ENCODE measurements around the gene SRCAP. TPM values are rescaled to one million over a fixed set of nuclear protein-coding genes. Genes with fewer than 3 reads are reported as not detected.

The SRCAP gene
- total RNA-seq, 1 donor from 2014 or later, result 60.1 TPM

DNA sequence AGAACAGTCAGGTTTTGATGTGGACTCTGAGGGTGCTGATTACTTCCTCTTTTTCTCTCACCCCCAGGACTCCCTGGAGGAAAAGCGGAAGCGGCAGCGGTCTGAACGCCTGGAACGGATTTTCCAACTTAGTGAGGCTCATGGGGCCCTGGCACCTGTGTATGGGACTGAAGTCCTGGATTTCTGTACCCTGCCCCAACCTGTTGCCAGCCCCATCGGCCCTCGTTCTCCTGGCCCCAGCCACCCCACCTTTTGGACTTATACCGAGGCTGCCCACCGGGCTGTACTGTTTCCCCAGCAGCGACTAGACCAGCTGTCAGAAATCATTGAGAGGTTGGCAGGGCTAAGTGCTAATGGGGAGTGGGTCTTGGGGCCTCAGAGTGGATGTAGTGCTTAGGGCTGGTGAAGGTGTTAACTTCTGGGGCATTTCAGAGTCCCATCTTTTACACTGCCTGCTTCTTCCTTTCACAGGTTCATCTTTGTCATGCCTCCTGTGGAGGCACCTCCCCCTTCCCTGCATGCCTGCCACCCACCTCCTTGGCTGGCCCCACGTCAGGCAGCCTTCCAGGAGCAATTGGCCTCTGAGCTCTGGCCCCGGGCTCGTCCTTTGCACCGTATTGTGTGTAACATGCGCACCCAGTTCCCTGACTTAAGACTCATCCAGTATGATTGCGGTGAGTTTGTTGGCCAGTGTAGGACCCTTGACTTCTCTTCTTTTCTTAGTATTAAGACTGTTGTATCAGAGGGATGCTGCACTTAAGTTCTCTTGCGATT, 30.1 kb downstream of the SRCAP start:
- peaks cover 2% of the 10 kb centered on the region for H3K9me3 Mint-ChIP-seq (ENCODE audit: unreplicated experiment)
- TF ChIP-seq CTCF (IDR thresholded peaks at IDR 0.05; ENCODE audit: partially characterized antibody, unreplicated experiment), result no peak
- no peaks in the 10 kb centered on the region for H3K4me1 Mint-ChIP-seq (ENCODE audit: low read depth, unreplicated experiment)
- peaks cover 3% of the 10 kb centered on the region for H3K36me3 Mint-ChIP-seq (ENCODE audit: unreplicated experiment)
- H3K27me3 Mint-ChIP-seq (ENCODE audit: unreplicated experiment), result peaks cover 2% of the 10 kb centered on the region
- no peak overlapping the region for H3K4me3 Mint-ChIP-seq (ENCODE audit: unreplicated experiment)
- no peak overlapping the region for H3K27ac Mint-ChIP-seq (ENCODE audit: unreplicated experiment)
- no peak for DNase-seq

- no peak for TF ChIP-seq CTCF (IDR thresholded peaks at IDR 0.05; ENCODE audit: partially characterized antibody, unreplicated experiment)
- Mint-ChIP-seq H3K4me3 (ENCODE audit: unreplicated experiment) (no peak overlapping the region), H3K27me3 (ENCODE audit: unreplicated experiment) (no peaks in the 10 kb centered on the region), H3K9me3 (ENCODE audit: unreplicated experiment) (no peaks in the 10 kb centered on the region), H3K36me3 (ENCODE audit: unreplicated experiment) (no peaks in the 10 kb centered on the region), H3K27ac (ENCODE audit: unreplicated experiment) (no peak overlapping the region), H3K4me1 (ENCODE audit: low read depth, unreplicated experiment) (no peaks in the 10 kb centered on the region)
- DNase-seq, result no peak
These were observed 32.4 kb downstream of the SRCAP start for GRCh38 chr16:30731411-30731810.

DNA sequence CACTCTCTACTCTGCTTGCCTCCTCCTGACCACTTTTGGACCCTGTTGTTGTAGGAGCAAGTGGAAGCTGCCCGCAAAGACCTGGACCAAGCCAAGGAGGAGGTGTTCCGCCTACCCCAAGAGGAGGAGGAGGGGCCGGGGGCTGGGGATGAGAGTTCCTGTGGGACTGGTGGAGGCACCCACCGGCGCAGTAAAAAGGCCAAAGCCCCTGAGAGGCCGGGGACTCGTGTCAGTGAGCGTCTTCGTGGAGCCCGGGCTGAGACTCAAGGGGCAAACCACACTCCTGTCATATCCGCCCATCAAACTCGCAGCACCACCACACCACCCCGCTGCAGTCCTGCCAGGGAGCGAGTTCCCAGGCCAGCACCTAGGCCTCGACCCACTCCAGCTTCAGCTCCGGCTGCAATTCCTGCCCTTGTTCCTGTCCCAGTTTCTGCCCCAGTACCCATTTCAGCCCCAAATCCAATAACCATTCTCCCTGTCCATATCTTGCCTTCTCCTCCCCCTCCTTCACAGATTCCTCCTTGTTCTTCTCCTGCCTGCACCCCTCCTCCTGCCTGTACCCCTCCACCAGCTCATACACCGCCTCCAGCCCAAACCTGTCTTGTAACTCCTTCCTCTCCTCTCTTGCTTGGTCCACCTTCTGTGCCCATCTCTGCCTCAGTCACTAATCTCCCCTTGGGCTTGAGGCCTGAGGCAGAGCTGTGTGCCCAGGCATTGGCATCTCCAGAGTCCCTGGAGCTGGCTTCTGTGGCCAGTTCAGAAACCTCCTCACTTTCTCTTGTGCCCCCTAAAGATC, 38.2 kb downstream of the SRCAP start:
- Mint-ChIP-seq H3K4me3 (ENCODE audit: unreplicated experiment) (no peak overlapping the region), H3K27ac (ENCODE audit: unreplicated experiment) (no peak overlapping the region), H3K9me3 (ENCODE audit: unreplicated experiment) (peaks cover 3% of the 10 kb centered on the region), H3K36me3 (ENCODE audit: unreplicated experiment) (no peaks in the 10 kb centered on the region), H3K4me1 (ENCODE audit: low read depth, unreplicated experiment) (no peaks in the 10 kb centered on the region), H3K27me3 (ENCODE audit: unreplicated experiment) (peaks cover 3% of the 10 kb centered on the region)
- no peak for TF ChIP-seq CTCF (IDR thresholded peaks at IDR 0.05; ENCODE audit: partially characterized antibody, unreplicated experiment)
- DNase-seq, result no peak

- Mint-ChIP-seq H3K27ac (ENCODE audit: unreplicated experiment) (no peak overlapping the region), H3K36me3 (ENCODE audit: unreplicated experiment) (no peaks in the 10 kb centered on the region)
These were observed 39.0 kb downstream of the SRCAP start for GRCh38 chr16:30737794-30738648.

More at GRCh38 chr16:30737794-30738648, 39.0 kb downstream of the SRCAP start:
- TF ChIP-seq CTCF (IDR thresholded peaks at IDR 0.05; ENCODE audit: partially characterized antibody, unreplicated experiment), result no peak
- DNase-seq, result no peak
- Mint-ChIP-seq H3K27me3 (ENCODE audit: unreplicated experiment) (peaks cover 3% of the 10 kb centered on the region), H3K9me3 (ENCODE audit: unreplicated experiment) (peaks cover 3% of the 10 kb centered on the region), H3K4me3 (ENCODE audit: unreplicated experiment) (no peak overlapping the region), H3K4me1 (ENCODE audit: low read depth, unreplicated experiment) (no peaks in the 10 kb centered on the region)
